NCI-H510A treated with DMSO at 0.1 percent for 48 hours (cell line): ENCODE data around the gene NPTX2.

ENCODE experiments used
- DNase-seq: peaks from one replicate; lab custom pipeline; 2025; lab: John Stamatoyannopoulos, UW

The NPTX2 gene

DNA sequence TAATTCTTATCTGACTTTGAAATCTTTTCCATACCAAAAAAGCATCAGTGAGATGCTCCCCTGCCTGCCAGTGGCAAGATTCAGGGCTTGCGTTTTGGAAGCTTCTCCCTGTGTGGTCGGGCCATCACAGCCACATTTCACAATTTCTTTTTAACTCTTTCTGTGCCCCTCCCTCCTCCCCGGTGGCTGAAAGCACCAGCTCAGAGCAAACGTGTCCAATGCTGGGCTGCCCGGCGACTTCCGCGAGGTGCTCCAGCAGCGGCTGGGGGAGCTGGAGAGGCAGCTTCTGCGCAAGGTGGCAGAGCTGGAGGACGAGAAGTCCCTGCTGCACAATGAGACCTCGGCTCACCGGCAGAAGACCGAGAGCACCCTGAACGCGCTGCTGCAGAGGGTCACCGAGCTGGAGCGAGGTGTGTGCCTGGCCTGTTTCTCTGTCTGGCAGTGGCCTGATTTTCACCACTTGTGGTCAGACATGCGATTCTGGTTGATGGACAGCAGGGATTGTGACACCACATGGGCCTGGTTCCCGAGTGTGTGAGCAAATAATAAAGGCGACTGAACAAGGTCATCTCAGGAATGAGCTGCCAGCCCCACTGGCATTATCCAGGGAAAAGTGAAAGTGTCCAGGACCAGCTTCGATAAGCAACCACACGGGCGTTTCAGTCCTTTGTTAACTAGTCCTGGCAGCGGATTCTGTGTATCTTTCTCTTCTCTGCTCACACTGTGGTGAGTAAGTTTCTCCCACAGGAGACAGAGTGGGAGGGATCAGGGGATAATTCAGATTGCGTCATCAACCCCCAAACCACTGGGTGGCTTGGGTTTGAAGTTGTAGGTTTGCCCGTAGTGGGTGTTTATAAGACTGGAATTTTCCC, 2.6 kb downstream of the NPTX2 start:
- peak; percentile 19 for DNase-seq

DNA sequence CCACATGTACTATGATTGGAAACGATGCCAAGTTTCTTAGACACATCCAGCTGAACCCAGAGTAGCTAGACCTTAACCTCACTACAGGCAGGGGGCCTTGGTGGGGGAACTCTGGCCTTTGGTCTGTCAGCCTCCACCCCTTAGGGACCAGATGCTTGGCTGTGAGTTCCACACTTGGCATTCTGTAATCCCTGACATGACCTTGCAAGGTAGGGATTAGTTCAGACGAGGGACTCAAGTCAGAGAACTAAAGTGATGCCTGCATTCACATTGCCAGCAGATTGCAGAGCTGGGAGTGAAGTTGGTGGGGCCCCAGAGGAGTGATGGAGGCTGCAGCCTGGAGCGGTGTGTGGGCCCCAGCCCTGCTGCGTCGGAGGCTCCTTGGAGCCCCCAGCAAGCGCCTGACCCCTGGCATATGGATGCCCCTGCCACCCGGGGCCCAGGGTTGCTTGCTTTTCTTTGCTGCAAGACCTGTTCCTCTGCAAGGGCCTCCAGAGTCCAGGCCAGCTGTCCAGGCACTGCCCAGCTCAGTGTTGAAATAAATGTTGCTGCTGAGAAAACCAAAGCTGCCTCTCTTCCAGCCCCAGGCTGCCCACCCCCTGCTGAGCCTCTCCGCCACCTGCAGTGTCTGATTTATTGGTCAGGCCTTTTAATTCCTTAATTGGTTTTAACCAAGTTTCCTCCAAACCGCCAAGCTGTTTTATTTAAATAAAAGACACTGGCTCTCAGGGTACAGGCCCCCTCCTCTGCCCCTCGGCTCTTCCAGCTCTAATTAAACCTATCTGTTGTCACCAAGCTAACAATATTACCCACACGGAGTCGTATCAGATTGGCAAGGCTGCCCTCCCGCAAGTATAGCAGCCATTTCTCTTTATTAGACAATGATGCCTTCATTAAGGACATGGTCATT, 4.7 kb downstream of the NPTX2 start:
- DNase-seq: no peak

DNA sequence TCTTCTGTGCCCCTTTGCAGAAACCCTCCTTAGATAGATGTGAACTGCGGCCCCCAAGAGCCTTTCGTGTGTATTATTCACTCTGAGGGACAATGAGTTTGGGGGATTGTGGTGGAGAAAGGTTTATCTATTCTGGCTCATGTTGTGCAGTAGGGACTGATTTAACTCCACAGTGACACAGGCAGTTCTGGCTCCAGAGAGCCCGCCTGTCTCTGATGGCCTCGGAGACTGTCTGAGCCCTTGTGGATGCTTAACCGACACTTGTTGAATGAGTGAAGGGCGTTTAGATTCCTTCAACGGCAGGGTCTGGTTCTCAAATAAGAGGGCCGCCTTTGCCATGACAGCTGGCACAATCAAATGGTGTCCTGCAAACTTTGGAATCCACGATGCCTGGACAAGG, 5.8 kb downstream of the NPTX2 start:
- DNase-seq: no peak

DNA sequence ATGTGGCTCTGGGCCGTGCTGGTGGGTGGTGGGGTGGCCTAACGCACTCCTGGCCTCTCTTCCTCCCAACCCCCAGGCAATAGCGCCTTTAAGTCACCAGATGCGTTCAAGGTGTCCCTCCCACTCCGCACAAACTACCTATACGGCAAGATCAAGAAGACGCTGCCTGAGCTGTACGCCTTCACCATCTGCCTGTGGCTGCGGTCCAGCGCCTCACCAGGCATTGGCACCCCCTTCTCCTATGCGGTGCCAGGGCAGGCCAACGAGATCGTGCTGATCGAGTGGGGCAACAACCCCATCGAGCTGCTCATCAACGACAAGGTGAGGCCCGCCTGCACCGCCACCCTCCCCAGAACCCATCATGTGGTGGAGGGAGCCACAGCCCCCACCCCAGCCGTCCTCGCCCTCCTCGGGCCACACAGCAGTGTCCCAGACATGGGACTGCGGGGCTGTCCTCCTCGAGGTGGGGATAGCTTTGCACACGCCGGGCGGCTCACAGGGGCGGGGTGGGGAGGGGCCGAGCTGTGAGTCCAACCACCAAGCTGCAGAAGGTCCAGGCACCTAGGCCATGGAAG, 7.8 kb downstream of the NPTX2 start:
- DNase-seq: no peak

DNA sequence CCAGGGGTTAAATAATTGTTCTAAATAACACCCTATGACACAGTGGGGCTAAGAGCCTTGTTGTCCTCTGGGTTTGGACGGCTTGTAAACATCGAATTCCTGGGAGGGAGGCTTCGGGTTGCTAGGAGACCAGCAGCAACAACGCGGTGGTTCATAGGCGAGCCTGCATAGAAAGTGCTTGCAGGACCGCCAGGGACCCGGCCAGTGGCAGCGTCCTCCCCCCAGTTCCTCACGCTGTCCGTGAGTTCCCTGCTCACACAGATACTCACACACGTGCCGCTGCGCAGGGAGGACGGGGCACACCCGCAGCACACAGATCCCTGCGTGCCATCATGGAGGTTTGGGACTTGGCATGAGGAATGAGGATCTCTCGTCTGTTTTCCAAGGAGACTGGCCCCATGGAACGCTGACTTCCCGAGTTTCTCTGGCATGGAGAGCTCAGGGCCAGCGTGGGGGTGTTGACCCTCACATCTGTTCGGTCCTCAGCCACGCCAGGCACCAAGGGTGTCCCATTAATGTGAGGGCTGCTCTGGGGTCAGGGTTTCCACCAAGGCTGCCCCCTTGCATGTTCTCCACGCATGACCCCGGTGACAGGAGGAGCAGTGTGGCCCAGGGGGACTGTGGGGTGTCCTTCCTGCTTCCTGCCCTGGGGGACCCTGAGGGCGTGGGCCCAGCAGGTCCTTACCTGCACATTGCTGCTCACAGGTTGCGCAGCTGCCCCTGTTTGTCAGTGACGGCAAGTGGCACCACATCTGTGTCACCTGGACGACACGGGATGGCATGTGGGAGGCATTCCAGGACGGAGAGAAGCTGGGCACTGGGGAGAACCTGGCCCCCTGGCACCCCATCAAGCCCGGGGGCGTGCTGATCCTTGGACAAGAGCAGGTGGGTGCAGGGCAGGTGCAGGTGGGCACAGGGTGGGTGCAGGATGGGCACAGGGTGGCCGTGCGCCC, 9.7 kb downstream of the NPTX2 start:
- DNase-seq: no peak

DNA sequence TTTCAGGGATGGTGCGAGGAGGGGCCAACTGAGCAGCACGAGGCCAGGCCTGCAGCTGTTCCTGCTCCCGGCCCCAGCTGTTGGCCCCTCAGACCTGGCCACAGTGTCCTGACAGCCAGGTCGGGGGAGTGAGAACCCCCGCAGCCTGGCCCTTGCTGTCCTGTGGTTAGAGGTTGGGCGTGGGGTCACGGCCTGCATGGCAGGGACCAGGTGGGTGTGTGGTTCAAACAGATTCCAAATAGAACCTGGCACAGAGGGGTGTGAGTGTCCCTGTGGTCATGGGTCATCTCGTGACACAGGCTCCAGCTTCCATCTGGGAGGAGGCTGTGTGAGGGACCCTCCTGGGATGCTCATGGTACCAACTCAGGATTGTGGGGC, 10.3 kb downstream of the NPTX2 start:
- no peak for DNase-seq

DNA sequence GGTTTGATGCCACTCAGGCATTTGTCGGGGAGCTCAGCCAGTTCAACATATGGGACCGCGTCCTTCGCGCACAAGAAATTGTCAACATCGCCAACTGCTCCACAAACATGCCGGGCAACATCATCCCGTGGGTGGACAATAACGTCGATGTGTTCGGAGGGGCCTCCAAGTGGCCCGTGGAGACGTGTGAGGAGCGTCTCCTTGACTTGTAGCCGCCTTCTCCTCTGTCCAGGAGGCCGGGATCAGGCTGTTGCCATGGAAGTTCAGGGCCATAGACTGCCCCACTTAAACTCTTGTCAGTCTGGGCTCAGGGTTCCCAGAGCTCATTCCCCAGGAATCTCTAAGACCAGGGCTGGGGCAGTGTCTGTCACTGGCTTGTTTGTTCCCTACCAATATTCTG, 11.3 kb downstream of the NPTX2 start:
- DNase-seq: no peak

DNA sequence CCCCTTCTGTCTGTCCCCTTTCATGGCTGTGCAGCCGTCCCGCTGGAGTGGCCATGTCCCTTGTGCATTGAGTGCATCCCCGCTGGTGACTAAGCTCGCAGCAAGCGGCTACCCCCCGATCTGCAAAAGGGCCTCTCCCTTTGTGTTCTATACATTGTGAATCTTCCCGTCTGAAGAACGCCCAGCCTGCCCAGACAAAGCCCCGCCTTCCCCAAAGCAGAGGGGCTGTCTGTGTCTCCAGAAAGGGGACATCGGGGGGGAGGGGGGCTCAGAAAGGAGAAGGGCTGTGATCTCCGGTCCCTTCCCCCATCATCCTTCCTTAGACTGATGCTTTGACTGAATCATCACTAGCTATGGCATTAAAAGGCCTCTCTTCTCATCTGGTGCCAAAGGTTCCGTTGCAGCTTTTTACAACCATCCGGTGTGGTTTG, 11.9 kb downstream of the NPTX2 start:
- DNase-seq: no peak

DNA sequence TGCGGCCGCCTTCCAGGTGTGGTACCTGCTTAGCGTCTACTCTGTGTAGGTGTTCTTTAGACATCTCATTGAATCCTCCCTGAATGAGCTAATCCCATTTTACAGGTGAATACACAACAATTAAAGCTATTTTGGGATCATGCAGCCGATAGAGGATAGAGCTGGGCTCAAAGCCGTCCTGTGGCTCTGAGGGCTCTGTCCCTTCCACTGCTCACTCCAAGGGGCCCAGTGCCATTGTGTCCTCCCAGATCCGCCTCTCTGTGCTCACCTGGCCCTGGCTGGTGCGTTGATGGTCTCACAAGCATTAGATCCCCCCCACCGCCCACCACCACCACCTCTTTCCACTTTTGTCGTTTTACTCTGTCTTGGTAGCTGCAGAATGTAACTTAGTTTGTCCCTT, 13.1 kb downstream of the NPTX2 start:
- DNase-seq: no peak

DNA sequence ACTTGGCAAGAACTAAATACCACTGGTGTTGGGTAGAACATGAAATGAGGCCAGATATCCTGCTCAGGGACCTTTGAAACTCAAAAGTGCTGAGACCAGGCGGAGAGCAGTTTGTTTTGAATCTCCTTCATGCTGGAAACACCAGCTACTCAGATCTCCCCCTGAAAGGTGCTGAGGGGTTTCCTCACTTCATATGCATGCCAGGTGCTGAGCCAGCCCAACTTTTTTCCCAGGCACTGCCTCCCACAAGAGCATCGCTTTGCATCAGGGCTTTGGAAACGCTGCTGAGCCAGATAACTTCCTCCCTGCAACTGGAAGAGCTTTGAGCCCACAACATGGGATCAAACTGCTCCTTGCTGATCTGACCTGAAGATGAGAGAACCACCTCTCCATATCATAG, 13.7 kb downstream of the NPTX2 start:
- no peak for DNase-seq

DNA sequence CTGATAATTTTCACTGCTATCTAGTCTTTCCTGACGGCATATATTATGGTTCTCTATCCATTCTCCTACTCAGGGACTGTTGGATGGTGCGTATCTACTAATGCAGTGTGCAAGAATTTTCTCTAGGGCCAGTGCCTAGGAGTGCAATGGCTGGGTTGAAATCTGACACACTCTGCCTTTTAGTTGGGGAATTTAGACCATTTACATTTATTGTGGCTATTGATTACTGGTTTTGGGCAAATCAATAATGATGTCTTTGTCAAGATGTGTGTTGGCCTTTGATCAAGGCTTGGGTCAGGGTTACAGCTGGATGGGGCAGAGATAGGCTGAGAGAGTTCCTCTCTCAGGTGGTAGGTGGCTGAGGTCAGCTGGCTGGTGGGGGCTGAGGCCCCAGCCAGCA, 21.8 kb downstream of the NPTX2 start:
- DNase-seq: no peak

DNA sequence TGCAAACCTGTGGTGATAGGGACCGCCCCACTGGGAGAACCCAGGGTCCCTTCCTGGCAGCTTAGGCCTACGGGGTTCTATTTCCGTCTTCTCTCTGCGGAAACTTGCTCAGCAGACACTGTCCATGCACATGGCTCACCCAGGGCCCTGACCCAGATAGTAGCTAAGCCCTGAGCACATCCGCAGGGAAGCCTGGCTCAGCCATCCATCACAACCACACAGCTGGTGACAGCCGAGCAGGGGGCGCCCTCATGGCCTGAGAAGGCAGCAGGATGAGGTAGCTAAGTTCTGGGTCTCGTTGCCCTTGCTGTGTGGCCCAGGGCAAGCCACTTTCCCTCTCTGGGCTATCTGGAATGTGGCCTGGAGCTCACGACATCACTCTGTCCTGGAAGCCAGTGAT, 23.3 kb downstream of the NPTX2 start:
- DNase-seq: no peak

DNA sequence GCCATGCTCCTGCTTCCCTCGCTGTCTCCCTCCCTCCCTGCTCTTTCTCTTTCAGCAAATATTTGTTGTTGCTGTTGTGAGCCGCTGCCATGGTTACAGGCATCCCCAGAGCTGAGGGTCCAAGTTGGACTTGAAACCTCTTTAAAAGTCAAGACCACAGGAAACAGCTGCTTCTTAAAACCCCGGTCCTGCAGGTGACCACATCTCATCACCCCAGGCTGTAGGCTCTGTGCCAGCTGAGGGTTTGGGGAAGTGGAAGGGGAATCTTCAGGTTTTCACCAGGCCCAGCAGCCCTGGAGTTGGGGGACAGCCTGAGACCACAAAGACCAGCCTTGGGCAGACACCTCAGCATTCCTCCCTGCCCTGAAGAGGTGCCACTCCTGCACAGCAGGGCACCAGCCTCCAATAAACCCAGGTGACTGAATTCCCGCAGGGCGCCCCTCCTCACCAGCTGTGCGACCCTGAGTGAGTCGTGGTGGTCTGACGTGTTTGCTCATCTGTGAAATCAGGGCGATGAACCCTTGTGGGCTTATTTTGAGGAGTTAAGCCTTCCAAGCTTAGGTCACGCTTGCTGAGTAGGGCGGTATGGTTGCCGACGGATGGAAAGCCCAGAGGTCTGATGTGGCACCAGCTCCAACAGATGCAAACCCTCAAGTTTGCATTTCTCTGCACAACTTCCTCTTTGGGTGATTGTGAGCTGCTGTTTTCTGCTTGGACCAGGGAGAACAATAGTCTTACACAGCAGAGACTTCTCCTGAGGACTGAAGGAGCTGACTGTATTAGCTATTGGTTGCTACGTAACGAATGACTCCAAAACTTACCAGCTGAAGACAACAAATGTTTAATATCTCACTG, 24.8 kb downstream of the NPTX2 start:
- DNase-seq: no peak

DNA sequence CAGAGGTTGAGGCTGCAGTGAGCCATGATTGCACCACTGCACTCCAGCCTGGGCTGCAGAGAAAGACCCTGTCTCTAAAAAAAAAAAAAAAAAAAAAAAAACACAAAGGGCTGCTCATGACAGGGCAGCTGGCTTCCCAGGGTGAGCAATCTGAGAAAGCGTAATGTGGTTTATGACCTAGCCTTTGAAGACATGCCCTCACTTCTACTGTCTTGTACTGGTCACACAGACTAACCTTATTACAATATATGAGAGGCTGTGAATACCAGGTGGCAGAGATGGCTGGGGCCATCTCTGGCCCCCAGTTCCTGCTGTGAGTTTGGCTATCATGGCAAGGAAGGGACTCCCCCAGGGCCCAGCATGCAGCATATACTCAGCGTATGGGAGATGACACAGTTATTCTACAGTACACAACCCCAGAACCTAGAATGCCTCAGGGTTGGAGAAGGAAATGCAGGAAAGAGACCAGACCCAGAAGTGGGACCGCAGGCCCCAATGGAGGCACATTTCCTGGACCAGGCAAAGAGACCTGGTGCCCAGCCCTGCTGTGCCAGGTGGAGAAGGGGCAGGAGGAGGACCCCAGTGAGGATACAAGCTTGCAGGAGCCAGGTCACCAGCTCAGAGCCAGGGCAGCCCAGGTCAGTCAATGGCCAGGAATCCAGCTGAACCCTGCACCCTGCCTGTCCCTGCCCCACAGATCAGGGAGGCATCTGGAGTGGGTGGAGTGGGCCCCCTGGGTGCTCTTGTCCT, 26.3 kb downstream of the NPTX2 start:
- no peak for DNase-seq

DNA sequence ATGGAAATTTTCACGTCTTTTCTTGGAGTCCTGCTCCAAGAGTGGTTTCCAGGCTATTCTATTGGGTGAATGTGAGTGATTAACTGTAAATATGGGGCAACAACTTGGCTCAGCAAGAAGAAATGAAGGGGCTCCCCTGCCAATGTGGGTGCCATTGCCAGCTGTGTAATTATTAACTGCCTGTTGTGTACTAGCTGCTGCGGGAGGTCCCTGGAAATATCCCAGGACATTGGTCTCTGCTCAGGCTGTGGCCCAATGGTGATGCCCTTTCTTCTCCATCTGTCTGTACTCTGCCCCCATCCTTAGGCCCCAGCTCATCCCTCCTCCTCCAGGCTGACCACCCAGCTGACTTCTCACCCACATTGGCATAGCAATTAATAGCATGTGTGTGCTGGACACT, 29.4 kb downstream of the NPTX2 start:
- no peak for DNase-seq

DNA sequence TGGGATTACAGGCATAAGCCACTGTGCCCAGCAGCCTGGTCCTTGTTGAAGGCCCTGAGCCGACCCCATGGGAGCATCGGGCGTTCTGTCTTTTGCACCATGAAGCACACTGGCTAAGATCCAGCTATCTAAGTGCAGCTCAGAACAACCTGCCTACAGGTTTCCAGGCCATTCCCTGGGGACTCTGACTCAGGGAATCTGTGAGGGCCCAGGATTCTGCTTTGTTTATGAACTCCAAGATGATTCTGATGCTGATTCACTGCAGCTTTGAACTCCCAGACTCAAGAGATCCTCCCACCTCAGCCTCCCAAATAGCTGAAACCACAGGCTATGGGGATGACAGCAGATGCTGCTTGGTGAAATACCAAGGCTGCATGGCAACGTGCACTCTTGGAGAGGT, 30.2 kb downstream of the NPTX2 start:
- no peak for DNase-seq

DNA sequence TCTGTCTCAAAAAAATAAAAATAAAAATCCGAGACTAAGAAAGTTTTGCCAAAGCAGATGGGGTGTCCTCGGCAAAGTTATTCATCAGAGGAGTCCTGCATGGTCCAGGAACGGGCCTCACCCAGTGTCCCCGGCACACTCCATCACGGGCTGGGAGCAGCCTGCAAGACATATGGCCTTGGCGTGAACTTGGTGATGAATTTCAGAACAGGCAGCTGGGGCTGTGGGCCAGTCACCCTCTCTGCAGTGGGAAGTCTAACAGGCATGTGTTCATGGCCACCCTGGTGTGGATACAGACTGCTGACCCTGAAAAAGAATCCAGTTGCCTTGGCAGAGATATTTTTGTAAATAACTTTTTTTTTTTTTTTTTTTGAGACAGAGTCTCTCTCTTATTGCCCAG, 34.7 kb downstream of the NPTX2 start:
- DNase-seq: no peak

DNA sequence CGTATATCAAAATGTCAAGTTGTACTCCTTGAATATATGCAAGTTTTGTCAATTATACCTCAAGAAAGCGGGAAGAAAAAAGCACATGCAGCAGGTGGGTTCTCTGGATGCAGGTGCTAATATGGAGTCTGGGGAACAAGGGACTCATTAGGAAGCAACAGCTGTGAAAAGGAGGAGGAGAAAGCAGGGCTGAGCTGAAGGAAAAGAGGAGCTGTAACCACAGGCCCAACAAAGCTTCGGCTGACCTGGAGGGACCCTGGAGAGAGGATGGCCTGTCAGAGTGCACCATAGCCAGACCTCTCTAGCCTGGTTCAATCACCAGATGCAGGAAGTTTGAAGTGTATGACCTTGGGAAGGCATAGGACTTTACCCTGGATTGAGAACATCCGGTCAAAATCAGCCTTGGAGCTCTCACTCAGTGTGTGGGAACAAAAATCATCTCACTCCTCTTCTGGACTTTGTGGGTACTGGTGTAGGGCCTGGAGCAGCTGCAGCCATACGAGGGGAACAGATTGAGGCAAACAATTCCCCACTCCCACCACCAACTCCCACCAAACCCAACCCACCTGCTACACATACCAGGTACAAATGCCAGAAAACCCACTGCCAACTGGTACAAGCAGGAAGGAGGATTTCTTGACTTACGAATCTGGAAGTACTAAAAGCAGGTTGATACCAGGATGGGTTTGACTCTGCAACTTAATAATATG, 36.7 kb downstream of the NPTX2 start:
- no peak for DNase-seq

DNA sequence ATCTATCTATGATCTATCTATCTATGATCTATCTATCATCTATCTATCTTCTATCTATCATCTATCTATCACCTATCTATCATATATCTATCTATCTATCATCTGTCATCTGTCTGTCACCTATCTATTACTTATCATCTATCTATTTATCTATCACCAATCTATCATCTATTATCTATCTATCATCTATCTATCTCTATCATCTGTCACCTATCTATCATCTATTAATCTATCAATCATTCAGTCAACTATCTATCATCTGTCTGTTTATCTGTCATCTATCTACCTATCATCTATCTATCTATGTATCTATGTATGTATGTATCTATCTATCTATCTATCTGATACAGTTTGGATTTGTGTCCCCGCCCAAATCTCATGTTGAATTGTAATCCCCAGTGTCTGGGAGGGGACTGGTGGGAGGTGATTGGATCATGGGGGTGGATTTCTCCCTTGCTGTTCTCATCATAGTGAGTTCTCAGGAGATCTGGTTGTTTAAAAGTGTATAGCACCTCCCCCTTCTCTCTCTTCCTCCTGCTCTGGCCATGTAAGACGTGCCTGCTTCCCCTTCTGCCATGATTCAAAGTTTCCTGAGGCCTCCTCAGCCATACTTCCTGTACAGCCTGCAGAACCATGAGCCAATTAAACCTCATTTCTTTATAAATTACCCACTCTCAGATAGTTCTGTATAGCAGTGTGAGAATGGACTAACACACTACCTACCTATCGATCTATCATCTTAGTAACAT, 37.6 kb downstream of the NPTX2 start:
- no peak for DNase-seq
